Astrocyte (in vitro differentiated cells and primary cell): ENCODE data around the gene AKR1C3. TPM values are rescaled to one million over a fixed set of nuclear protein-coding genes. Genes with fewer than 3 reads are reported as not detected.
"Not testable (repeated sequence)": the region's sequence is repeated elsewhere in the genome, so short reads cannot be mapped to it uniquely, and the experiment has no call there.

Experiments used
- DNase-seq: peaks from one replicate; pipeline ENCODE4 v3.0.0-alpha.2; 2010; ENCODE audit warnings: low read depth
- FAIRE-seq: peaks from 2 replicates; lab custom pipeline; 2011; peaks lifted over from hg19 to GRCh38; lab: Jason Lieb, UNC
- H2AFZ ChIP-seq: 2 replicates; pipeline ENCODE4 v1.6.0; 2012; ENCODE audit warnings: low read depth, low read length, inconsistent platforms
- H3K27ac ChIP-seq: 2 replicates; pipeline ENCODE4 v1.5.1; 2011; ENCODE audit warnings: low read depth, low read length, inconsistent platforms
- H3K27me3 ChIP-seq: 2 replicates; pipeline ENCODE4 v1.6.0; 2011; ENCODE audit warnings: low read length, inconsistent platforms; ENCODE audit not compliant: insufficient read depth
- H3K36me3 ChIP-seq: 2 replicates; pipeline ENCODE4 v1.5.1; 2011; ENCODE audit warnings: low read length, inconsistent platforms; ENCODE audit not compliant: insufficient read depth
- H3K4me1 ChIP-seq: 2 replicates; pipeline ENCODE4 v1.5.1; 2011; ENCODE audit warnings: low read length, inconsistent platforms; ENCODE audit not compliant: insufficient read depth
- H3K4me2 ChIP-seq: 2 replicates; pipeline ENCODE4 v1.6.0; 2012; ENCODE audit warnings: low read length, inconsistent platforms
- H3K4me3 ChIP-seq: 2 replicates; pipeline ENCODE4 v1.5.1; 2011; ENCODE audit warnings: low read depth, mild to moderate bottlenecking, low read length, inconsistent platforms; ENCODE audit not compliant: insufficient read depth
- H3K79me2 ChIP-seq: 2 replicates; pipeline ENCODE4 v1.6.0; 2012; ENCODE audit warnings: mild to moderate bottlenecking, low read length, inconsistent platforms; ENCODE audit not compliant: insufficient read depth
- H3K9ac ChIP-seq: 2 replicates; pipeline ENCODE4 v1.6.0; 2012; ENCODE audit warnings: mild to moderate bottlenecking, low read length, inconsistent platforms
- H3K9me3 ChIP-seq: 2 replicates; pipeline ENCODE4 v1.5.1; 2012; ENCODE audit warnings: low read depth, mild to moderate bottlenecking, low read length, inconsistent platforms; ENCODE audit not compliant: insufficient read depth
- H4K20me1 ChIP-seq: 2 replicates; pipeline ENCODE4 v1.6.0; 2012; ENCODE audit warnings: low read length, inconsistent platforms; ENCODE audit not compliant: insufficient read depth
- H3K27ac Mint-ChIP-seq: one replicate; pipeline ENCODE4 v1.8.0; 2021; ENCODE audit warnings: mild to moderate bottlenecking, mixed read lengths; ENCODE audit not compliant: unreplicated experiment
- H3K27me3 Mint-ChIP-seq: one replicate; pipeline ENCODE4 v1.8.0; 2021; ENCODE audit warnings: low read depth, mixed read lengths; ENCODE audit not compliant: unreplicated experiment
- H3K36me3 Mint-ChIP-seq: one replicate; pipeline ENCODE4 v1.8.0; 2021; ENCODE audit warnings: low read depth, mixed read lengths; ENCODE audit not compliant: unreplicated experiment
- H3K4me1 Mint-ChIP-seq: one replicate; pipeline ENCODE4 v1.8.0; 2021; ENCODE audit warnings: low read depth, mixed read lengths; ENCODE audit not compliant: unreplicated experiment
- H3K4me3 Mint-ChIP-seq: one replicate; pipeline ENCODE4 v1.8.0; 2021; ENCODE audit warnings: mild to moderate bottlenecking, moderate library complexity, mixed read lengths; ENCODE audit not compliant: unreplicated experiment
- H3K9me3 Mint-ChIP-seq: one replicate; pipeline ENCODE4 v1.8.0; 2021; ENCODE audit warnings: mild to moderate bottlenecking, mixed read lengths; ENCODE audit not compliant: unreplicated experiment
- EZH2 ChIP-seq: IDR thresholded peaks from 2 replicates; pipeline ENCODE4 v1.6.1; 2012; ENCODE audit warnings: mild to moderate bottlenecking, low read length, inconsistent platforms; ENCODE audit not compliant: insufficient read depth
- total RNA-seq: library from RNA; stranded (reverse); gene quantifications from 2 replicates; pipeline ENCODE4 v1.2.1, GENCODE V29; 2021
- TF ChIP-seq, protein P1 (sequence below): IDR thresholded peaks from 2 replicates; pipeline ENCODE4 v1.5.1; 2011; ENCODE audit warnings: low read depth, mild to moderate bottlenecking, inconsistent platforms, low read length, moderate library complexity; ENCODE audit not compliant: insufficient read depth

Gene AKR1C3
- total RNA-seq, 1 donor from 2014 or later = 0.43 TPM

- Mint-ChIP-seq H3K9me3 (peaks cover 5% of the 10 kb centered on the region), H3K36me3 (no peaks in the 10 kb centered on the region), H3K4me3 (no peak overlapping the region), H3K4me1 (no peaks in the 10 kb centered on the region), H3K27me3 (no peaks in the 10 kb centered on the region), H3K27ac (no peak overlapping the region)
- Histone ChIP-seq H4K20me1 (no peaks in the 10 kb centered on the region), H3K4me3 (no peak overlapping the region), H3K27me3 (no peaks in the 10 kb centered on the region), H2AFZ (no peak overlapping the region), H3K27ac (no peak overlapping the region), H3K4me2 (no peak overlapping the region), H3K79me2 (no peaks in the 10 kb centered on the region), H3K36me3 (no peaks in the 10 kb centered on the region), H3K9ac (no peak overlapping the region), H3K9me3 (no peaks in the 10 kb centered on the region), H3K4me1 (no peaks in the 10 kb centered on the region)
- DNase-seq (no peak), FAIRE-seq (no peak)
- TF ChIP-seq, protein P1, sequence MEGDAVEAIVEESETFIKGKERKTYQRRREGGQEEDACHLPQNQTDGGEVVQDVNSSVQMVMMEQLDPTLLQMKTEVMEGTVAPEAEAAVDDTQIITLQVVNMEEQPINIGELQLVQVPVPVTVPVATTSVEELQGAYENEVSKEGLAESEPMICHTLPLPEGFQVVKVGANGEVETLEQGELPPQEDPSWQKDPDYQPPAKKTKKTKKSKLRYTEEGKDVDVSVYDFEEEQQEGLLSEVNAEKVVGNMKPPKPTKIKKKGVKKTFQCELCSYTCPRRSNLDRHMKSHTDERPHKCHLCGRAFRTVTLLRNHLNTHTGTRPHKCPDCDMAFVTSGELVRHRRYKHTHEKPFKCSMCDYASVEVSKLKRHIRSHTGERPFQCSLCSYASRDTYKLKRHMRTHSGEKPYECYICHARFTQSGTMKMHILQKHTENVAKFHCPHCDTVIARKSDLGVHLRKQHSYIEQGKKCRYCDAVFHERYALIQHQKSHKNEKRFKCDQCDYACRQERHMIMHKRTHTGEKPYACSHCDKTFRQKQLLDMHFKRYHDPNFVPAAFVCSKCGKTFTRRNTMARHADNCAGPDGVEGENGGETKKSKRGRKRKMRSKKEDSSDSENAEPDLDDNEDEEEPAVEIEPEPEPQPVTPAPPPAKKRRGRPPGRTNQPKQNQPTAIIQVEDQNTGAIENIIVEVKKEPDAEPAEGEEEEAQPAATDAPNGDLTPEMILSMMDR = no peak
- TF ChIP-seq EZH2 = no peak
Observed at GRCh38 chr10:5092848-5093790, 1.1 kb upstream of the AKR1C3 start.

DNA sequence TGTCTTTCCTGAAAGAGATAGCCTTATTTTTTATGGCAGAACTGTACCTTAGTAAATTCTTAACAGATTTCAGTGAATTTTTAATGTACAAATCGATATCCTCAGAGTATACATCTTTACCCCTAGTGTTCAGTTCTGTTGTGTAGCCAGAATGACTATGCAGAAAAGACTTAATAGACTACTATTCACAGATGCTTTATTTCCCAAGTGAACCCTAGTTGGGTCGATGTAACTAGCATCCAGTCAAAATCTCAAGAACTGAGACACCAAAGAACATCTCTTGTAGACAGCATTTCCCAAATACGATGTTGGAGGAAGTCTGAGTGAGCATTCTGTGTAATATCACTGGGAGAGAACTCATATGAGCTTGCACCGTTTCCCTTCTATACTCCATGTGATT is 1.5 kb downstream of the AKR1C3 start:
- Histone ChIP-seq H4K20me1 (no peaks in the 10 kb centered on the region), H3K27ac (no peak overlapping the region), H3K79me2 (no peaks in the 10 kb centered on the region), H3K4me1 (no peaks in the 10 kb centered on the region), H2AFZ (no peak overlapping the region), H3K4me2 (no peak overlapping the region), H3K9ac (no peak overlapping the region), H3K4me3 (no peak overlapping the region), H3K9me3 (no peaks in the 10 kb centered on the region), H3K36me3 (no peaks in the 10 kb centered on the region), H3K27me3 (no peaks in the 10 kb centered on the region)
- Mint-ChIP-seq H3K27ac (no peak overlapping the region), H3K27me3 (peaks cover 3% of the 10 kb centered on the region), H3K9me3 (peaks cover 2% of the 10 kb centered on the region), H3K4me1 (no peaks in the 10 kb centered on the region), H3K36me3 (no peaks in the 10 kb centered on the region), H3K4me3 (no peak overlapping the region)
- DNase-seq (no peak), FAIRE-seq (no peak)
- no peak for TF ChIP-seq EZH2
- TF ChIP-seq, protein P1 = no peak

- H3K36me3 Mint-ChIP-seq = no peaks in the 10 kb centered on the region
- Histone ChIP-seq H3K36me3 (no peaks in the 10 kb centered on the region), H3K27ac (no peak overlapping the region), H3K9me3 (no peaks in the 10 kb centered on the region), H3K27me3 (no peaks in the 10 kb centered on the region), H3K9ac (no peak overlapping the region), H2AFZ (no peak overlapping the region), H4K20me1 (no peaks in the 10 kb centered on the region), H3K4me2 (no peak overlapping the region), H3K4me3 (no peak overlapping the region), H3K4me1 (no peaks in the 10 kb centered on the region), H3K79me2 (no peaks in the 10 kb centered on the region)
- TF ChIP-seq EZH2 = no peak
- TF ChIP-seq, protein P1 = no peak
- no peak for DNase-seq
- H3K4me3 Mint-ChIP-seq = no peak overlapping the region
- H3K27me3 Mint-ChIP-seq = peaks cover 3% of the 10 kb centered on the region
- no peaks in the 10 kb centered on the region for H3K4me1 Mint-ChIP-seq
- no peak for FAIRE-seq
- H3K27ac Mint-ChIP-seq = no peak overlapping the region
- peaks cover 2% of the 10 kb centered on the region for H3K9me3 Mint-ChIP-seq
Observed at GRCh38 chr10:5096108-5096507, 1.9 kb downstream of the AKR1C3 start.

DNA sequence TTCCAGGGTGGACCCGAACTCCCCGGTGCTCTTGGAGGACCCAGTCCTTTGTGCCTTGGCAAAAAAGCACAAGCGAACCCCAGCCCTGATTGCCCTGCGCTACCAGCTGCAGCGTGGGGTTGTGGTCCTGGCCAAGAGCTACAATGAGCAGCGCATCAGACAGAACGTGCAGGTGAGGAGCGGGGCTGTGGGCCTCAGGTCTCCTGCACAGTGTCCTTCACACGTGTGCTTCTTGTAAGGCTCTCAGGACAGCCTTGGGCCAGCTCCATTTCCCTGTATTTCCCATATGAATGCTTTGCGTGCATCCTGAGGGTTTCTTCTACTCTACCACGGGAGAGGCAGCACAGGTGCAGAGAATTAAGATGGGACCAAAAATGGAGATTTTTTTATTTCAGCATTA is 8.3 kb downstream of the AKR1C3 start:
- H4K20me1 ChIP-seq, H3K27me3 Mint-ChIP-seq, H3K4me1 ChIP-seq, H3K36me3 Mint-ChIP-seq, H3K27ac ChIP-seq, DNase-seq, H3K9me3 Mint-ChIP-seq, H3K4me1 Mint-ChIP-seq, H3K4me3 Mint-ChIP-seq, H3K4me2 ChIP-seq, H3K9me3 ChIP-seq, H2AFZ ChIP-seq, H3K4me3 ChIP-seq, H3K79me2 ChIP-seq, H3K36me3 ChIP-seq, H3K9ac ChIP-seq, H3K27me3 ChIP-seq, FAIRE-seq, H3K27ac Mint-ChIP-seq: not testable (repeated sequence)
